ENCODE results near the gene DYNLRB1. TPM values are rescaled to one million over a fixed set of nuclear protein-coding genes. Genes with fewer than 3 reads are reported as not detected.

Gene DYNLRB1
- total and polyA plus RNA-seq, 2 of the 13 experiments (the other 11 are each of a cell fraction or from before 2014, with no cell fraction given), result 140 to 244 TPM

- TF ChIP-seq, protein P1, sequence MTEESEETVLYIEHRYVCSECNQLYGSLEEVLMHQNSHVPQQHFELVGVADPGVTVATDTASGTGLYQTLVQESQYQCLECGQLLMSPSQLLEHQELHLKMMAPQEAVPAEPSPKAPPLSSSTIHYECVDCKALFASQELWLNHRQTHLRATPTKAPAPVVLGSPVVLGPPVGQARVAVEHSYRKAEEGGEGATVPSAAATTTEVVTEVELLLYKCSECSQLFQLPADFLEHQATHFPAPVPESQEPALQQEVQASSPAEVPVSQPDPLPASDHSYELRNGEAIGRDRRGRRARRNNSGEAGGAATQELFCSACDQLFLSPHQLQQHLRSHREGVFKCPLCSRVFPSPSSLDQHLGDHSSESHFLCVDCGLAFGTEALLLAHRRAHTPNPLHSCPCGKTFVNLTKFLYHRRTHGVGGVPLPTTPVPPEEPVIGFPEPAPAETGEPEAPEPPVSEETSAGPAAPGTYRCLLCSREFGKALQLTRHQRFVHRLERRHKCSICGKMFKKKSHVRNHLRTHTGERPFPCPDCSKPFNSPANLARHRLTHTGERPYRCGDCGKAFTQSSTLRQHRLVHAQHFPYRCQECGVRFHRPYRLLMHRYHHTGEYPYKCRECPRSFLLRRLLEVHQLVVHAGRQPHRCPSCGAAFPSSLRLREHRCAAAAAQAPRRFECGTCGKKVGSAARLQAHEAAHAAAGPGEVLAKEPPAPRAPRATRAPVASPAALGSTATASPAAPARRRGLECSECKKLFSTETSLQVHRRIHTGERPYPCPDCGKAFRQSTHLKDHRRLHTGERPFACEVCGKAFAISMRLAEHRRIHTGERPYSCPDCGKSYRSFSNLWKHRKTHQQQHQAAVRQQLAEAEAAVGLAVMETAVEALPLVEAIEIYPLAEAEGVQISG (CRISPR knock-in tag; IDR thresholded peaks at IDR 0.05), result 0 out of 2 replicates have a peak, but pooled peaks have one; percentile 38
- TF ChIP-seq, protein P2, sequence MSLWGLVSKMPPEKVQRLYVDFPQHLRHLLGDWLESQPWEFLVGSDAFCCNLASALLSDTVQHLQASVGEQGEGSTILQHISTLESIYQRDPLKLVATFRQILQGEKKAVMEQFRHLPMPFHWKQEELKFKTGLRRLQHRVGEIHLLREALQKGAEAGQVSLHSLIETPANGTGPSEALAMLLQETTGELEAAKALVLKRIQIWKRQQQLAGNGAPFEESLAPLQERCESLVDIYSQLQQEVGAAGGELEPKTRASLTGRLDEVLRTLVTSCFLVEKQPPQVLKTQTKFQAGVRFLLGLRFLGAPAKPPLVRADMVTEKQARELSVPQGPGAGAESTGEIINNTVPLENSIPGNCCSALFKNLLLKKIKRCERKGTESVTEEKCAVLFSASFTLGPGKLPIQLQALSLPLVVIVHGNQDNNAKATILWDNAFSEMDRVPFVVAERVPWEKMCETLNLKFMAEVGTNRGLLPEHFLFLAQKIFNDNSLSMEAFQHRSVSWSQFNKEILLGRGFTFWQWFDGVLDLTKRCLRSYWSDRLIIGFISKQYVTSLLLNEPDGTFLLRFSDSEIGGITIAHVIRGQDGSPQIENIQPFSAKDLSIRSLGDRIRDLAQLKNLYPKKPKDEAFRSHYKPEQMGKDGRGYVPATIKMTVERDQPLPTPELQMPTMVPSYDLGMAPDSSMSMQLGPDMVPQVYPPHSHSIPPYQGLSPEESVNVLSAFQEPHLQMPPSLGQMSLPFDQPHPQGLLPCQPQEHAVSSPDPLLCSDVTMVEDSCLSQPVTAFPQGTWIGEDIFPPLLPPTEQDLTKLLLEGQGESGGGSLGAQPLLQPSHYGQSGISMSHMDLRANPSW (CRISPR knock-in tag; IDR thresholded peaks at IDR 0.05; ENCODE audit: borderline replicate concordance), result no peak
- TF ChIP-seq, protein P3, sequence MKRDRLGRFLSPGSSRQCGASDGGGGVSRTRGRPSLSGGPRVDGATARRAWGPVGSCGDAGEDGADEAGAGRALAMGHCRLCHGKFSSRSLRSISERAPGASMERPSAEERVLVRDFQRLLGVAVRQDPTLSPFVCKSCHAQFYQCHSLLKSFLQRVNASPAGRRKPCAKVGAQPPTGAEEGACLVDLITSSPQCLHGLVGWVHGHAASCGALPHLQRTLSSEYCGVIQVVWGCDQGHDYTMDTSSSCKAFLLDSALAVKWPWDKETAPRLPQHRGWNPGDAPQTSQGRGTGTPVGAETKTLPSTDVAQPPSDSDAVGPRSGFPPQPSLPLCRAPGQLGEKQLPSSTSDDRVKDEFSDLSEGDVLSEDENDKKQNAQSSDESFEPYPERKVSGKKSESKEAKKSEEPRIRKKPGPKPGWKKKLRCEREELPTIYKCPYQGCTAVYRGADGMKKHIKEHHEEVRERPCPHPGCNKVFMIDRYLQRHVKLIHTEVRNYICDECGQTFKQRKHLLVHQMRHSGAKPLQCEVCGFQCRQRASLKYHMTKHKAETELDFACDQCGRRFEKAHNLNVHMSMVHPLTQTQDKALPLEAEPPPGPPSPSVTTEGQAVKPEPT (CRISPR knock-in tag; IDR thresholded peaks at IDR 0.05; ENCODE audit: low read depth), result no peak
- TF ChIP-seq TEAD3 (CRISPR knock-in tag; optimal IDR thresholded peaks at IDR 0.05; ENCODE audit: borderline replicate concordance) (peak; percentile 53), WIZ (CRISPR knock-in tag; IDR thresholded peaks at IDR 0.05) (no peak), HOXD1 (CRISPR knock-in tag; IDR thresholded peaks at IDR 0.05) (no peak), HHEX (CRISPR knock-in tag; IDR thresholded peaks at IDR 0.05) (no peak), RBM22 (optimal IDR thresholded peaks at IDR 0.05; ENCODE audit: low read length) (peak; percentile 83), NFRKB (IDR thresholded peaks at IDR 0.05) (no peak), SSRP1 (CRISPR knock-in tag; IDR thresholded peaks at IDR 0.05) (peak; percentile 42; the same call in 1 of the 2 replicates), SALL1 (CRISPR knock-in tag; IDR thresholded peaks at IDR 0.05) (peak; percentile 14; the same call in 1 of the 2 replicates), ZNF432 (CRISPR knock-in tag; IDR thresholded peaks at IDR 0.05; ENCODE audit: borderline replicate concordance) (no peak), NRL (CRISPR knock-in tag; IDR thresholded peaks at IDR 0.05; ENCODE audit: borderline replicate concordance) (no peak), SMAD3 (CRISPR knock-in tag; IDR thresholded peaks at IDR 0.05) (no peak), DDIT3 (CRISPR knock-in tag; IDR thresholded peaks at IDR 0.05) (no peak), RFX3 (CRISPR knock-in tag; IDR thresholded peaks at IDR 0.05) (no peak), MEIS1 (CRISPR knock-in tag; IDR thresholded peaks at IDR 0.05; ENCODE audit: borderline replicate concordance) (peak; percentile 50; the same call in 1 of the 2 replicates), ZNF761 (CRISPR knock-in tag; conservative IDR thresholded peaks at IDR 0.05) (0 out of 2 replicates have a peak, but pooled peaks have one; percentile 69), ZBTB2 (CRISPR knock-in tag; IDR thresholded peaks at IDR 0.05; ENCODE audit: low read depth) (no peak), ZNF180 (CRISPR knock-in tag; IDR thresholded peaks at IDR 0.05; ENCODE audit: borderline replicate concordance, low read depth) (no peak), FOXK1 (CRISPR knock-in tag; IDR thresholded peaks at IDR 0.05; ENCODE audit: borderline replicate concordance, low read depth) (no peak), BORCS8-MEF2B (CRISPR knock-in tag; IDR thresholded peaks at IDR 0.05) (no peak)
Measured at GRCh38 chr20:34512266-34512954, 3.8 kb upstream of the DYNLRB1 start (continued).

Data from HepG2 (cell line).